Vagina (tissue), 2 donors: ENCODE results near the gene TRPM2.
"Not testable (repeated sequence)": the region's sequence is repeated elsewhere in the genome, so short reads cannot be mapped to it uniquely, and the experiment has no call there.

ENCODE experiments used
- CTCF ChIP-seq, 3 experiments: fragments of 450-650 bp in 2 of 3; fragments of 200-600 bp in 1 of 3; sonication (generic) in 1 of 3; IDR thresholded peaks; one replicate each; pipeline ENCODE4 v1.5.1; 2017 to 2019; ENCODE audit warnings: antibody characterized with exemption in 3 of 3, mild to moderate bottlenecking in 2 of 3, moderate library complexity in 2 of 3
- POLR2A ChIP-seq, 2 donors: fragments of 450-650 bp; IDR thresholded peaks; one replicate each; pipeline ENCODE4 v1.6.1; 2017; ENCODE audit warnings: antibody characterized with exemption in 2 of 2, mild to moderate bottlenecking in 2 of 2, moderate library complexity in 2 of 2
- POLR2AphosphoS5 ChIP-seq, 2 donors: sonication (generic); formaldehyde crosslinking; IDR thresholded peaks; one replicate each; pipeline ENCODE4 v1.9.0; 2017; ENCODE audit warnings: antibody characterized with exemption in 2 of 2, mild to moderate bottlenecking in 2 of 2, low read depth in 1 of 2; ENCODE audit not compliant: insufficient read depth in 1 of 2

GRCh38 chr21:44417621-44418107 is 64.2 kb downstream of the TRPM2 start:
- not testable (repeated sequence) for TF ChIP-seq CTCF (IDR thresholded peaks at IDR 0.05); POLR2A (IDR thresholded peaks at IDR 0.05); POLR2AphosphoS5 (IDR thresholded peaks at IDR 0.05; ENCODE audit: insufficient read depth in 1 of 2, low read depth in 1 of 2)
